Stomach (tissue), 4 donors: ENCODE measurements around the gene GFRA3.

Experiments used
- CTCF ChIP-seq, 7 experiments: fragments of 450-650 bp in 4 of 7; fragments of 200-600 bp in 3 of 7; sonication (generic) in 3 of 7; IDR thresholded peaks; one replicate each; pipeline ENCODE4 v1.5.1; 2016 to 2019; ENCODE audit warnings: antibody characterized with exemption in 7 of 7, control low read depth in 2 of 7, mild to moderate bottlenecking in 1 of 7
- EP300 ChIP-seq: sonication (generic); formaldehyde crosslinking; IDR thresholded peaks from one replicate; pipeline ENCODE4 v1.6.1; 2017; ENCODE audit warnings: antibody characterized with exemption
- POLR2AphosphoS5 ChIP-seq, 3 donors: sonication (generic); formaldehyde crosslinking; IDR thresholded peaks; one replicate each; pipeline ENCODE4 v1.6.1; 2016; ENCODE audit warnings: antibody characterized with exemption in 3 of 3

GRCh38 chr5:138271281-138271680 is 3.1 kb downstream of the GFRA3 start:
- no peak for TF ChIP-seq CTCF (IDR thresholded peaks at IDR 0.05)
- TF ChIP-seq EP300 = no peak
- no peak for TF ChIP-seq POLR2AphosphoS5 (IDR thresholded peaks at IDR 0.05)
